Activated naive CD8-positive, alpha-beta T cell treated with anti-CD3 and anti-CD28 coated beads, Interleukin-2, amount 50 U/mL, for 16 hours (primary cell): ENCODE data around the gene NXN.
"Not testable (repeated sequence)": the region's sequence is repeated elsewhere in the genome, so short reads cannot be mapped to it uniquely, and the experiment has no call there.

ENCODE experiments used
- DNase-seq: peaks from one replicate; pipeline ENCODE4 v3.0.0-alpha.2; 2020; ENCODE audit warnings: low read depth, low spot score

NXN gene

GRCh38 chr17:800446-801242 lies 178.9 kb downstream of the NXN start:
- DNase-seq, result no peak

- DNase-seq, result no peak
These were observed 180.3 kb downstream of the NXN start for GRCh38 chr17:799261-799660.

- no peak for DNase-seq
These were observed 181.3 kb downstream of the NXN start for GRCh38 chr17:798246-798645.

- DNase-seq, result no peak
These were observed 182.2 kb downstream of the NXN start for GRCh38 chr17:797236-797840.

- DNase-seq, result no peak
These were observed 183.0 kb downstream of the NXN start for GRCh38 chr17:796609-797008.

- no peak for DNase-seq
These were observed 183.9 kb downstream of the NXN start for GRCh38 chr17:795721-796120.

GRCh38 chr17:795276-795675 lies 184.3 kb downstream of the NXN start:
- DNase-seq, result no peak

- DNase-seq, result no peak
These were observed 184.7 kb downstream of the NXN start for GRCh38 chr17:794876-795275.

- DNase-seq, result no peak
These were observed 187.3 kb downstream of the NXN start for GRCh38 chr17:792277-792676.

GRCh38 chr17:791829-792228 lies 187.7 kb downstream of the NXN start:
- no peak for DNase-seq

GRCh38 chr17:790874-791247 lies 188.7 kb downstream of the NXN start:
- not testable (repeated sequence) for DNase-seq

GRCh38 chr17:789931-790873 lies 189.4 kb downstream of the NXN start:
- DNase-seq, result not testable (repeated sequence)

GRCh38 chr17:789160-789840 lies 190.3 kb downstream of the NXN start:
- DNase-seq, result no peak

GRCh38 chr17:788551-788950 lies 191.0 kb downstream of the NXN start:
- DNase-seq, result no peak

GRCh38 chr17:787641-788221 lies 191.8 kb downstream of the NXN start:
- no peak for DNase-seq

- DNase-seq, result not testable (repeated sequence)
These were observed 193.7 kb downstream of the NXN start for GRCh38 chr17:785901-786300.

GRCh38 chr17:784143-784542 lies 195.4 kb downstream of the NXN start:
- DNase-seq, result no peak

- peak; percentile 84 for DNase-seq
These were observed 197.5 kb downstream of the NXN start, which contains the start of the genes GLOD4 and MRM3 for GRCh38 chr17:781805-782731. GLOD4 (minus strand) TSS chr17:782280; CDS start chr17:782255, 25 bp downstream. MRM3 (plus strand) TSS chr17:782353; CDS start chr17:782379, 26 bp downstream.

- no peak for DNase-seq
These were observed 201.5 kb downstream of the NXN start for GRCh38 chr17:778096-778495.

GRCh38 chr17:774313-774584 lies 205.3 kb downstream of the NXN start:
- no peak for DNase-seq
